ENCODE results near the gene RGR.

Gene RGR

GRCh38 chr10:84244651-84245270, at the start of gene RGR:
TSS of gene RGR (plus strand) at chr10:84245053. CDS start at chr10:84245091, 38 bp downstream.
- DNase-seq (ENCODE audit: low spot score): no peak

- DNase-seq (ENCODE audit: low spot score): no peak
These were observed 48.8 kb upstream of the RGR start for GRCh38 chr10:84196083-84196482.

DNA sequence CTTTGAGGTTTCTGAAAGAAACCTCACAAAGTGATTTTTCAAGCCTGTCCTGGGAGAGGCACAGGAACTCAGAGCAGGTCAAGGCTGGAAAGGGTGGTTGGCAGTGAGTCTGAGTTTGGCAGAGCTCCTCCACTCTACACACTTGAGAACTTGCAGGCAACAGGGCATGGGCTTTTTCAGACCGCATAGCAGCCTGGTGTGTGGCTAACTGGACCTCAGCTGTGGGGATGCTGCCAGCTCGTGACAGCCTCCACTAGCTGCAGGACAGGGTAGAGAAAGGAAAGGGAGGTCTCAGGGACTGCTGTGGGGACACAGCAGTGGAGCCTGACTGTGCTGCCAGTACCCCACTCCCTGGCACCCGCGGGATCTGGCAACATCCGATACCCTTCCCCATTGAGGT, 47.9 kb upstream of the RGR start:
- DNase-seq (ENCODE audit: low spot score): no peak

GRCh38 chr10:84197643-84198042, 47.2 kb upstream of the RGR start:
- no peak for DNase-seq (ENCODE audit: low spot score)

GRCh38 chr10:84198206-84198915, 46.5 kb upstream of the RGR start:
- no peak for DNase-seq (ENCODE audit: low spot score)

DNA sequence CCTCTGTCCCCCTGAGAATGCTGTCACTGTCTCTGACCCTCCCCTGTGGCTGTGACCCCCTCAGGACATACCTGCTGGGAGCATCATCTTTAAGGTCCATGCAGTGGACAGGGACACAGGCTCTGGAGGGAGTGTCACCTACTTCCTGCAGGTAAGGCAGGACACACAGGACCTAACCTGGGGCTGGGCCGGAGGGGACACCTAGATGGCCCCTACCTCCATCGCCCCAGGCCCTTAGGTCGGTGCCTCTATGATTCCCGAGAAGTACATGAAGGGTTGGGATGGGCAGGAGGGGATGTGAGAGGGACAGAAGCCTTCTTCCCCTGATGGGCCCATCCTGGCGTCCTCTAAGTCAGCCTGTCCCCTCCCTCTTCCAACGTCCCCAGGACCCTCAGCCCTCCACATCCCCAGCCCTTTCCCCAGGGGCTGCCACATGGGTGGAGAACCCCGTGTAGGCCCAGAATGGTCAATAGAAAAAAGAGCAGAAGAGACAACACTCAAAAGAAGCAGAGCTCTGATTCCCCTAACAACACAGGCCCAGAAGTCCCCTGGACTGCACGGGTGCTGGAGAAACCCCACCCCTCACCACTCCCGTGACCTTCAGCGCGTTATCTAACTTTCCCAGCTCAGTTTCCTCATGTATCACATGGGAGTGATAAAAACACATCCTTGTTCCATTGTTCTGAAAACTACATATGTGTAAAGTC, 44.2 kb upstream of the RGR start:
- DNase-seq (ENCODE audit: low spot score): no peak

DNA sequence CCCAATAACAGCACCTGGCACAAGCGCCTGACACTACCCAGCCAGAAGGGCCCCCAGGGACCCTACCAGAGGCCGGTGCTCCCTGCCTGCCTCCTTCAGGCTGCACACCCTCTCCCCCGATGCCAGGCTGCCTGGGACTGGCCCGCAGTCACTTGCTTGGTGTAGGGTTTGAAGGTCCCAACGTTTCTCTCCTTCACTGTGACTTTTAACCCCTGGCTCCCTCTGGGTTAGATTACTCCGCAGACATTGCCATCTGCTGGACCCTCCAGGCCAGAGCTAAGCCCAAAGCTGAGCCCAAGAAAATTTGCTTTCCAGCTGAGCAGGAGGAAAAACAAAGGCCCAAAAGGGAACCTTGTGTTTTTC, 43.6 kb upstream of the RGR start:
- no peak for DNase-seq (ENCODE audit: low spot score)

GRCh38 chr10:84201682-84202081, 43.2 kb upstream of the RGR start:
- no peak for DNase-seq (ENCODE audit: low spot score)

DNA sequence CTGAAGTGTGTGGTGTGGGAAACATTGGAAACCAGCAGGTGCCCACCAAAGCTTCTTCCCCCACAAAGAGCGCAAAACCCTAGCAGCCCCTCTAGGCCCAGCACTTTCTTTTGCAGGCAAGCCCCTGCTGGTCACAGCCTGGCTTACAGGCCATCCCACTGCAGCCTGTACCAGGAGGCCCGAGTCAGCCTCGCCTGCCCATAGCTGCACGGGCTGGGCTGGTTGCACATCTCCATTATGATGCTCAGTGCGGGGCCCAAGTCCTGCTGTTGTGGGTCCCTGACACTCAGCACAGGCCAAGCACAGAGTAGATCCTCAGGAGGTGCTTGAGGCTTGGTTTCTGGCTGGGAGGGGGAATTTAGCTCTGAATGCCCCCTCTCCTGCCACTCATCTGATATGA, 42.5 kb upstream of the RGR start:
- no peak for DNase-seq (ENCODE audit: low spot score)

GRCh38 chr10:84204122-84204521, 40.7 kb upstream of the RGR start:
- DNase-seq (ENCODE audit: low spot score): peak; percentile 28

DNA sequence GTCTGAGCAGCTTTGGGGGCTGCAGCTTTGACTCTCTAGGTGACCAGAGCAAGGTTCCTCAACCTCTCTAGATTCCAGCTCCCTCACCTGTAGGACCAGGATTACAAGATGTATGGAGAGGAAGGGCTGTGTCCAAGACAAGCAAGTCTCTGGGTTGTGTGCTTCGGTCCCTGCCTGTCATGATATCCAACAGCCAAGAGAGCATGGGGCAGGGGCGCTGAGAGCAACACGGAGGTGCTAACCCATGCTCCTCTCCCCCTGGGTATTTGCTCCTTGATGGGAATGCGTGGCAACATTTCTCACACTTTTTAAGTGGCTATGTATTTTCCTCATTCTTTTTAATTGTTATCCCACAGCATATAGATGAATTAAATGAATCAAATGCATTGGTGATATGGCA, 40.2 kb upstream of the RGR start:
- DNase-seq (ENCODE audit: low spot score): no peak

DNA sequence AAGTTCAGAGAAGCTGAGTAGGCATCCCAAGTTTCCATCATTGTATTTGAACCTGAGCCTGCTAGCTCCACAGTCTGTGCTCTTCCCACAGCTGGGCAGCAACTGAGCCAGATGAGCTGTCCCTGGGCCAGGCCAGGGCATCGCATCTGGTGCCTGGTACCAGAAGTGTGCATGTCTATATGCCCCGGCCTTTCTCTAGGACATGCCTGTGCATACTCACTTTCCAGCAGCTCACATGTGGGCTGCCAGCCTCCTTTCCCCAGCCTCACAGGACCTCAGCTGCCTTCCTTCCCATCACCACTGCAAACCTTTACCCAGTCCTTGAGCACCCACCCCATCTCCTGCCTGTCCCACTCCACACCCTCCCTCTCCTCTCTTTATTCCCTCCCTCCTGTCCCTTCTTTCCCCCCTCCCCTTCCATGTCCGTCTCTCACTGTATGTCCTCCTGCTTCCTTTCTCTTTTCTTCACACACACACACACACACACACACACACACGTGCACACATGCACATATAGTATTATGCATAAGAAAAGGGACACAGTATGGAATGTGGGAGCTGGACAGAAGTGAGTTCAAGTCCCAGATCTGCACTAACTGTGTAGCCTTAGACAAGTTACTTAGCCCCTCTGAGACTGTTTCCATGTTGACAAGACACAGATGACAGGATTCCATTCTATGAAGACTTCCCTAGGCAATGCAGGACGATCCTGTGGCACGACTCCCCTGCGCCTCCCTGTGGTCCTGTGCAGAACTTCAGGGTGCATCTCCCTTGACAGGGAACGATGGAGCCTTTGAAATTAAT, 39.6 kb upstream of the RGR start:
- peak; percentile 79 for DNase-seq (ENCODE audit: low spot score)

DNA sequence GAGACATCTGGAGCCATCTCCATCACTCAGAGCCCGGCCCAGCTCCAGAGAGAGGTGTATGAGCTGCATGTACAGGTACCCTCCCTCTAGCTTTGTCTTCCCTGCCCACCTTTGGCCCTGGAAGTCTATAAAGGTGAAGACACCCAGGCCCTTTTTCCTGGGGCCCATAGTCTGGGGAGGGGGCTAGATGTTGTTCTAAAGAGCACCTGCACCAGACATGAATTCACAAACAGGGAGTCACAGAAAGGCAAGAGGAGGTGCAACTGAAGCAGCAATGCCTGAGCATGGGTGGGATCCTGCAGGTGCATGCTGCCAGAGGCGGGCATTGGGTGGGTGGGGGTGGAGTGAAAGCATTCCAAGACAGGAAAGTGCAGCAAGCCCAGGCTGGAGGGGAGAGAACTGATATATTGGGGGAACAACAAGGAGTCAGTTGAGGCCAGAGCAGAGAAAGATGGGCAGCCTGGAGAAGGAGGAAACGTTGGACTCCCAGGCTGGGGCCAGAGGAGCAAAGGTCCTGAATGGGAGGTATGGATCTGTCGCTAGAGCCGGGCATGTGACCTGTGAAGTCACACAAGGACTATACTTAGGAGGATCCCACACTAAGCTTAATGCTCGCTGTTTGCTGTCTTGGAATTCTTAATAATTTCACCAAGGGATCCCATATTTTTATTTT, 38.9 kb upstream of the RGR start:
- no peak for DNase-seq (ENCODE audit: low spot score)

DNA sequence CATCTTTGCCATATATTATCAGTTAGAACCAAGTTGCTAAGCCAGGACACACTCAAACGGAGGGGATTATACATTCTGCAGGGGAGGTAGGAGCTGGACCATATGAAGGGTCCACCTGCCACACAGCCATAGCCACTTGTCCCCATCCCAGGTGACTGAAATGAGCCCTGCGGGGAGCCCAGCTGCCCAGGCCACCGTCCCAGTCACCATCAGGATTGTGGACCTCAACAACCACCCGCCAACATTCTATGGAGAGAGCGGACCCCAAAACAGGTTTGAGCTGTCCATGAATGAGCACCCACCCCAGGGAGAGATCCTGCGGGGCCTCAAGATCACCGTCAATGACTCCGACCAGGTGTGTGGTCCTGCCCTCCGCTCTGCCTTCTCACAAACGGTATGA, 36.8 kb upstream of the RGR start:
- DNase-seq (ENCODE audit: low spot score): no peak

DNA sequence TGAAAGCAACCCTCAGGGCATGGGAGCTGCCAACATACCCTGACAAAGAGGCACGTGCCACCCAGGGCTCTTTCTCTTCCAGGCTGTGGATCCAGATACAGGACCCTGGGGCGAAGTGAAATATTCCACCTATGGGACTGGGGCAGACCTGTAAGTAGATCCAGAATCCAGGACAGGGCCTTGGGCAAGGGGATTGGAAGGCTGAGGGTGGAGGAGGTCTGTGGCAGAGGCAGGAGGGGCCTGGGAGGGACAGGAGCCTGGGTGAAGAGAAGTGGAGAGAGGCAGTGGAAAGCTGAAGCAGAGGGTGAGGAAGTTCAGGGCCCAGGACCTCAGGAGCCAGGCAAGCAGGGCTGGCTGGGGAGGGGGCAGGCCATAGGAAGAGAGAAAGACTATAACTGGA, 33.3 kb upstream of the RGR start:
- no peak for DNase-seq (ENCODE audit: low spot score)

GRCh38 chr10:84212014-84212413, 32.8 kb upstream of the RGR start:
- no peak for DNase-seq (ENCODE audit: low spot score)

- no peak for DNase-seq (ENCODE audit: low spot score)
These were observed 31.8 kb upstream of the RGR start for GRCh38 chr10:84213076-84213475.

DNA sequence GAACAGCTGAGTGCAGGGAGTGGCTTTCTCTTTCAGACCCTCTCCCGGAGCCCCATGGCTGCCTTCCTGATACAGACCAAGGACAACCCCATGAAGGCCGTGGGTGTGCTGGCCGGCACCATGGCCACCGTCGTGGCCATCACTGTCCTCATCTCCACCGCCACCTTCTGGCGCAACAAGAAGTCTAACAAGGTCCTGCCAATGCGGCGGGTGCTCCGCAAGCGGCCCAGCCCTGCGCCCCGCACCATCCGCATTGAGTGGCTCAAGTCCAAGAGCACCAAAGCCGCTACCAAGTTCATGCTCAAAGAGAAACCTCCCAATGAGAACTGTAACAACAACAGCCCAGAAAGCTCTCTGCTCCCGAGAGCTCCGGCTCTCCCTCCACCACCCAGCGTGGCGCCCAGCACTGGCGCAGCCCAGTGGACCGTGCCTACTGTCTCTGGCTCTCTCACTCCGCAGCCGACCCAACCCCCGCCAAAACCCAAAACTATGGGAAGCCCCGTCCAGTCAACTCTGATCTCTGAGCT, 30.7 kb upstream of the RGR start:
- no peak for DNase-seq (ENCODE audit: low spot score)

GRCh38 chr10:84214612-84215235, 30.1 kb upstream of the RGR start:
- DNase-seq (ENCODE audit: low spot score): peak; percentile 76

- no peak for DNase-seq (ENCODE audit: low spot score)
These were observed 28.0 kb upstream of the RGR start for GRCh38 chr10:84216834-84217233.

DNA sequence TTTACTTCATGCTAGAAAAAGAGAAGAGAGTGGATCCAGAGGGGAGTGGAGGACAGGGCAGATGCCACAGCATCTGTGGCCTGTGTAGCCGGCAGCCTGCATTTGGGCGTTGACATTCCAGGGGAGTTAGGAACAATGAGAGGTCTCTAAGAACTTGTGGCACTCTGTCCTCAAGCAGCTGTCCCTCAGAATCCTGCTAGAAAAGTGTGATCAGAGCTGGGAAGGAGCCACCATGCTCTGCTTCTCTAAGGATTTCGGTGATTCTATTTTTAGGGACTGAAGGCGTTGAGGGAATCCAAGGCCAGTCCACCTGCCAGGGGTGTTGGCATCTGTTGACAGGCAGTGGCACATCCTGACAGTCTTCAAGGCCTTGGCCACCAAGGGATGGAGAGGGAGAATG, 27.1 kb upstream of the RGR start:
- no peak for DNase-seq (ENCODE audit: low spot score)

All from NAMALWA (cell line).